Activated CD4-positive, alpha-beta T cell treated with anti-CD3 and anti-CD28 coated beads, Interleukin-2, amount 50 U/mL, for 16 hours (primary cell): ENCODE data around the gene NPR2.
A peak's percentile ranks its signal among the peaks of the same experiment; 100 is the strongest.

Source experiments
- DNase-seq: peaks from one replicate; pipeline ENCODE4 v3.0.0-alpha.2; 2020

NPR2 gene

GRCh38 chr9:35801328-35802128 is 10.1 kb downstream of the NPR2 start:
- DNase-seq: no peak

- DNase-seq: no peak
These were observed 14.7 kb downstream of the NPR2 start for GRCh38 chr9:35806101-35806500.

GRCh38 chr9:35808433-35808832 is 17.0 kb downstream of the NPR2 start:
- DNase-seq: no peak

GRCh38 chr9:35810122-35810521 is 18.7 kb downstream of the NPR2 start:
- no peak for DNase-seq

GRCh38 chr9:35811381-35812024 is 20.1 kb downstream of the NPR2 start:
- DNase-seq: no peak

- DNase-seq: peak; percentile 98
These were observed 20.7 kb downstream of the NPR2 start, which contains the start of gene SPAG8 for GRCh38 chr9:35812025-35812602. Gene SPAG8 (minus strand): TSS chr9:35812262. CDS start chr9:35812147, 115 bp downstream.

- DNase-seq: no peak
These were observed 22.2 kb downstream of the NPR2 start for GRCh38 chr9:35813434-35814105.

- DNase-seq: peak; percentile 50
These were observed 22.9 kb downstream of the NPR2 start for GRCh38 chr9:35814106-35814840.

- peak; percentile 98 for DNase-seq
These were observed 23.6 kb downstream of the NPR2 start, which contains the start of gene HINT2 for GRCh38 chr9:35814841-35815543. Gene HINT2 (minus strand): TSS chr9:35815042. CDS start chr9:35814979, 63 bp downstream.

GRCh38 chr9:35816708-35817107 is 25.3 kb downstream of the NPR2 start:
- DNase-seq: no peak

- DNase-seq: no peak
These were observed 26.9 kb downstream of the NPR2 start for GRCh38 chr9:35818341-35818740.

- DNase-seq: no peak
These were observed 28.7 kb downstream of the NPR2 start for GRCh38 chr9:35820076-35820475.

- DNase-seq: no peak
These were observed 31.5 kb downstream of the NPR2 start for GRCh38 chr9:35822926-35823325.

GRCh38 chr9:35826071-35826701 is 34.8 kb downstream of the NPR2 start:
- DNase-seq: peak; percentile 52

GRCh38 chr9:35827486-35827885 is 36.1 kb downstream of the NPR2 start:
- no peak for DNase-seq

- no peak for DNase-seq
These were observed 37.3 kb downstream of the NPR2 start, which contains the start of gene FAM221B for GRCh38 chr9:35828716-35829083. Gene FAM221B (minus strand): TSS chr9:35828732. CDS start chr9:35826161, 2,571 bp downstream.

GRCh38 chr9:35829084-35829763 is 37.8 kb downstream of the NPR2 start, which contains the start of gene TMEM8B:
Gene TMEM8B (plus strand): TSS chr9:35829228. CDS start chr9:35829448, 220 bp downstream.
- peak; percentile 91 for DNase-seq

GRCh38 chr9:35829764-35830096 is 38.3 kb downstream of the NPR2 start:
- DNase-seq: no peak

GRCh38 chr9:35831040-35831439 is 39.6 kb downstream of the NPR2 start:
- no peak for DNase-seq

GRCh38 chr9:35832814-35833213 is 41.4 kb downstream of the NPR2 start:
- no peak for DNase-seq
